Measurements from ENCODE around the gene EFNA5. TPM values are rescaled to one million over a fixed set of nuclear protein-coding genes. Genes with fewer than 3 reads are reported as not detected.
A peak's percentile ranks its signal among the peaks of the same experiment; 100 is the strongest.

EFNA5 gene
- total and polyA plus RNA-seq, 2 donors from 2014 or later, result 5.9 to 54.4 TPM

DNA sequence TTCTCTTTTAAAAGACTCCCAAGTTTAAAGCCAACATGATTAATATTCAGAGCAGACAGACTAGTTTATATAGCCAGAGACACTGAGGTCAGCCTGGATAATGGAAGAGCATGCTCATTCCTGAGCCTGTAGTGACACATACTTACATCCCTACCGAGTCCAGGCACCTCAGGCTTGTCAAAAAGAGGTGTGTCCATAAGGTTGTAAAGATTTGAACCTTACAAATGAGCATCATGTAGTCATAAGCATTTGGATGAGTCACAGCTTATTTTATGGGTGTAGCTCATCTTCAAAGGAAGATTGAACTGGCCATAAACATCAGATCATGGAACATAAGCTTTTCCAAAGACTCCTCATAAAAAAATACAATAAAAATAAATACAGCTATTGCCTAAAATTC, 333.5 kb downstream of the EFNA5 start:
- intact Hi-C loops (cut with DNase I), result no loop called here
- Histone ChIP-seq H3K36me3 (ENCODE audit: control insufficient read depth in 2 of 3, insufficient read depth in 3 of 3, low read length in 3 of 3) (no peaks in the 10 kb centered on the region), H3K9ac (ENCODE audit: low read length in 3 of 3) (no peak overlapping the region), H3K27ac (ENCODE audit: low read depth in 2 of 2, low read length in 2 of 2) (no peak overlapping the region), H3K4me3 (ENCODE audit: low read length in 3 of 3) (no peak overlapping the region), H3K4me1 (ENCODE audit: control insufficient read depth in 2 of 3, insufficient read depth in 2 of 3, low read depth in 1 of 3, low read length in 3 of 3) (no peaks in the 10 kb centered on the region), H3K9me3 (ENCODE audit: control insufficient read depth in 2 of 3, insufficient read depth in 1 of 3, low read length in 3 of 3) (no peaks in the 10 kb centered on the region), H3K27me3 (ENCODE audit: control insufficient read depth, insufficient read depth, low read length) (no peaks in the 10 kb centered on the region)
- FAIRE-seq (no peak), DNase-seq (peak in 1 of 5 donors; percentile 29)
- TF ChIP-seq, protein P1, sequence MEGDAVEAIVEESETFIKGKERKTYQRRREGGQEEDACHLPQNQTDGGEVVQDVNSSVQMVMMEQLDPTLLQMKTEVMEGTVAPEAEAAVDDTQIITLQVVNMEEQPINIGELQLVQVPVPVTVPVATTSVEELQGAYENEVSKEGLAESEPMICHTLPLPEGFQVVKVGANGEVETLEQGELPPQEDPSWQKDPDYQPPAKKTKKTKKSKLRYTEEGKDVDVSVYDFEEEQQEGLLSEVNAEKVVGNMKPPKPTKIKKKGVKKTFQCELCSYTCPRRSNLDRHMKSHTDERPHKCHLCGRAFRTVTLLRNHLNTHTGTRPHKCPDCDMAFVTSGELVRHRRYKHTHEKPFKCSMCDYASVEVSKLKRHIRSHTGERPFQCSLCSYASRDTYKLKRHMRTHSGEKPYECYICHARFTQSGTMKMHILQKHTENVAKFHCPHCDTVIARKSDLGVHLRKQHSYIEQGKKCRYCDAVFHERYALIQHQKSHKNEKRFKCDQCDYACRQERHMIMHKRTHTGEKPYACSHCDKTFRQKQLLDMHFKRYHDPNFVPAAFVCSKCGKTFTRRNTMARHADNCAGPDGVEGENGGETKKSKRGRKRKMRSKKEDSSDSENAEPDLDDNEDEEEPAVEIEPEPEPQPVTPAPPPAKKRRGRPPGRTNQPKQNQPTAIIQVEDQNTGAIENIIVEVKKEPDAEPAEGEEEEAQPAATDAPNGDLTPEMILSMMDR (IDR thresholded peaks at IDR 0.05; ENCODE audit: borderline replicate concordance, extremely low read depth, insufficient read depth), result no peak

DNA sequence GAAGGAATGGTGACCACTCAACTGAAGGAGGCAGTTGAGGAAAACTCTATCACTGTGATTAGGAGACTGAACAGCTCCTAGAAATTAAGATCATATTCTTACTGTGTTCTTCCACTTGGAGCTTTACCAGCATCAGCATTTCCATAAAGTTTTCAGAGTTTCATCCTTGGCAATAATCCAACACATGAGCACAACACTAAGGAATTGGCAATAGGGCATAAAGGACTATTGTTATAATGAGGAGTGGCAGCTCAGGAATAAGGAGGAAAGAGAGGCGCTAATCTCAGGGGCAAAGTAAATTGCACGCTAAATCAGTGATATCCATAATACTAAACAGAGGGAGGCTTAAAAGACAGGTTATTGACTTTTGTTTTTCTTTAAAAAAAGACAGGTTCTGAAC, 338.9 kb downstream of the EFNA5 start:
- FAIRE-seq, result no peak
- Histone ChIP-seq H3K27ac (ENCODE audit: low read depth in 2 of 2, low read length in 2 of 2) (no peak overlapping the region), H3K4me1 (ENCODE audit: control insufficient read depth in 2 of 3, insufficient read depth in 2 of 3, low read depth in 1 of 3, low read length in 3 of 3) (no peaks in the 10 kb centered on the region), H3K36me3 (ENCODE audit: control insufficient read depth in 2 of 3, insufficient read depth in 3 of 3, low read length in 3 of 3) (no peaks in the 10 kb centered on the region), H3K9me3 (ENCODE audit: control insufficient read depth in 2 of 3, insufficient read depth in 1 of 3, low read length in 3 of 3) (no peaks in the 10 kb centered on the region), H3K9ac (ENCODE audit: low read length in 3 of 3) (no peak overlapping the region), H3K27me3 (ENCODE audit: control insufficient read depth, insufficient read depth, low read length) (no peaks in the 10 kb centered on the region), H3K4me3 (ENCODE audit: low read length in 3 of 3) (no peak overlapping the region)
- TF ChIP-seq, protein P1 (IDR thresholded peaks at IDR 0.05; ENCODE audit: borderline replicate concordance, extremely low read depth, insufficient read depth), result no peak
- intact Hi-C loops (cut with DNase I), result no loop called here
- DNase-seq, result no peak

DNA sequence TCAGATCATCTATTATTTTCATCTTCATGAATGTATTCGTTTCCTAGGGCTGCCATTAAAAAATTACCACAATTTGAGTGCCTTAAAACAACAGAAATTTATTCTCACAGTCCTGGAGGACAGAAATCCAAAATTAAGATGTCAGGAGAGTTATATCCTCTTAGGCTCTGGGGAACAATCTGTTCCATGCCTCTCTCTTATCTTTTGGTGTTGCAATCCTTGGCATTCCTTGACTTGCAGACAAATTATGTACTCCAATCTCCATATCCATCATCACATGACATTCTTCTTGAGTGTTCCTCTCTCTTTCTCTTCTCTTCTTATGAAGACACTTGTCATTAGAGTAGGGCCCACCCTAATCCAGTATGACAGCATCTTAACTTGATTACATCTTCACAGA, 339.4 kb downstream of the EFNA5 start:
- Histone ChIP-seq H3K27ac (ENCODE audit: low read depth in 2 of 2, low read length in 2 of 2) (no peak overlapping the region), H3K4me1 (ENCODE audit: control insufficient read depth in 2 of 3, insufficient read depth in 2 of 3, low read depth in 1 of 3, low read length in 3 of 3) (no peaks in the 10 kb centered on the region)

More for the DNA sequence above, 339.4 kb downstream of the EFNA5 start:
- intact Hi-C loops (cut with DNase I), result no loop called here
- FAIRE-seq (no peak), DNase-seq (no peak)
- no peak overlapping the region for H3K4me3 ChIP-seq (ENCODE audit: low read length in 3 of 3)
- H3K9ac ChIP-seq (ENCODE audit: low read length in 3 of 3), result no peak overlapping the region
- TF ChIP-seq, protein P1 (IDR thresholded peaks at IDR 0.05; ENCODE audit: borderline replicate concordance, extremely low read depth, insufficient read depth), result no peak
- no peaks in the 10 kb centered on the region for H3K36me3 ChIP-seq (ENCODE audit: control insufficient read depth in 2 of 3, insufficient read depth in 3 of 3, low read length in 3 of 3)
- H3K27me3 ChIP-seq (ENCODE audit: control insufficient read depth, insufficient read depth, low read length), result no peaks in the 10 kb centered on the region
- H3K9me3 ChIP-seq (ENCODE audit: control insufficient read depth in 2 of 3, insufficient read depth in 1 of 3, low read length in 3 of 3), result no peaks in the 10 kb centered on the region

Data from kidney (tissue), 14 donors.